Panc1 (cell line): Measurements from ENCODE around the gene MSI2. TPM values are rescaled to one million over a fixed set of nuclear protein-coding genes. Genes with fewer than 3 reads are reported as not detected.

Source experiments
- ATAC-seq: fragments of 200-7000 bp; cut with Tn5 transposase; 2 replicates; pipeline ENCODE4 v1.9.1; 2020; ENCODE audit warnings: mild to moderate bottlenecking, moderate library complexity
- BruUV-seq: library from RNA; stranded (reverse); fragments of 400-500 nt; replicated peaks from 2 replicates; lab custom pipeline; 2021; lab: Mats Ljungman, UMichigan
- CTCF ChIA-PET: fragments of 300-600 bp; sonication (Branson Sonifier 250); formaldehyde crosslinking; loops from one replicate; lab custom pipeline; 2022; ENCODE audit warnings: antibody characterized with exemption; lab: Charles Lee
- POLR2A ChIA-PET: fragments of 300-600 bp; sonication (Branson Sonifier 250); formaldehyde crosslinking; loops from one replicate; lab custom pipeline; 2022; ENCODE audit warnings: antibody characterized with exemption; lab: Charles Lee
- DNase-seq: peaks from one replicate; pipeline ENCODE4 v3.0.0-alpha.2; 2010; ENCODE audit warnings: low read depth, low spot score
- H3K27ac ChIP-seq: 2 replicates; pipeline ENCODE4 v1.5.1; 2011; ENCODE audit warnings: mild to moderate bottlenecking, low read length, inconsistent platforms
- H3K27me3 ChIP-seq: fragments of 200-500 bp; sonication (Bioruptor generic); 2 replicates; pipeline ENCODE4 v1.6.0; 2014; ENCODE audit warnings: low read length, inconsistent platforms; ENCODE audit not compliant: control insufficient read depth, insufficient read depth
- H3K36me3 ChIP-seq: fragments of 200-500 bp; sonication (Bioruptor generic); 2 replicates; pipeline ENCODE4 v1.5.1; 2014; ENCODE audit warnings: inconsistent platforms, mild to moderate bottlenecking, low read length, moderate library complexity; ENCODE audit not compliant: control insufficient read depth, insufficient read depth
- H3K4me1 ChIP-seq: 2 replicates; pipeline ENCODE4 v1.5.1; 2011; ENCODE audit warnings: inconsistent platforms, mild to moderate bottlenecking, low read length, moderate library complexity; ENCODE audit not compliant: control insufficient read depth, insufficient read depth
- H3K4me3 ChIP-seq, 2 experiments: 2 replicates each; pipeline ENCODE4 v1.5.1; 2011 to 2012; ENCODE audit warnings: low read depth in 2 of 2, low read length in 2 of 2, mild to moderate bottlenecking in 2 of 2, inconsistent platforms in 1 of 2, moderate library complexity in 1 of 2
- H3K9me3 ChIP-seq: fragments of 200-500 bp; sonication (Bioruptor generic); 2 replicates; pipeline ENCODE4 v1.5.1; 2014; ENCODE audit warnings: low read depth, mild to moderate bottlenecking, inconsistent platforms, low read length, moderate library complexity; ENCODE audit not compliant: control insufficient read depth, insufficient read depth
- CTCF ChIP-seq: fragments of 450-650 bp; IDR thresholded peaks from 2 replicates; pipeline ENCODE4 v1.5.1; 2017; ENCODE audit warnings: mild to moderate bottlenecking
- POLR2AphosphoS5 ChIP-seq: IDR thresholded peaks from 2 replicates; pipeline ENCODE4 v1.6.1; 2012; ENCODE audit warnings: mild to moderate bottlenecking, low read depth, low read length, moderate library complexity
- REST ChIP-seq, 2 experiments: IDR thresholded peaks; 2 replicates each; pipeline ENCODE4 v1.6.1; 2011 to 2012; ENCODE audit warnings: low read depth in 2 of 2, control low read depth in 1 of 2, low read length in 1 of 2, mild to moderate bottlenecking in 1 of 2, moderate library complexity in 1 of 2; ENCODE audit not compliant: insufficient read depth in 1 of 2
- SIN3A ChIP-seq: IDR thresholded peaks from 2 replicates; pipeline ENCODE4 v1.6.1; 2012; ENCODE audit warnings: low read depth, mild to moderate bottlenecking, low read length, moderate library complexity, borderline replicate concordance; ENCODE audit not compliant: insufficient read depth
- TCF7L2 ChIP-seq: IDR thresholded peaks from 2 replicates; pipeline ENCODE4 v1.6.1; 2011; ENCODE audit warnings: mild to moderate bottlenecking, low read depth, low read length, inconsistent platforms
- in situ Hi-C: cut with HindIII; loops from 2 replicates; pipeline ENCODE4 v1.10.0; 2016; ENCODE audit warnings: low sequenced_read_pairs, low pct_unique_long_range_greater_than_20kb
- intact Hi-C: fragments of 100-400 bp; cut with micrococcal nuclease; formaldehyde crosslinking; loops from one replicate; pipeline ENCODE4 v1.10.0; 2022; ENCODE audit not compliant: unreplicated experiment
- total RNA-seq: library from RNA; stranded (reverse); gene quantifications from one replicate; pipeline ENCODE4 v1.2.1, GENCODE V29; 2021; ENCODE audit not compliant: unreplicated experiment

Gene MSI2
- total RNA-seq, 1 experiment from 2014 or later = 38.5 TPM

GRCh38 chr17:57459286-57459915 lies 203.1 kb downstream of the MSI2 start:
- in situ Hi-C loops = no loop called here
- no peaks in the 10 kb centered on the region for H3K9me3 ChIP-seq
- peak; percentile 73 for DNase-seq
- 0 out of 2 replicates have a peak, but pooled peaks cover 3% of the 10 kb centered on the region for H3K4me1 ChIP-seq
- TF ChIP-seq TCF7L2 = no peak
- no peak for TF ChIP-seq SIN3A
- no peak for TF ChIP-seq REST (IDR thresholded peaks at IDR 0.05; ENCODE audit: insufficient read depth in 1 of 2, low read depth in 2 of 2, low read length in 1 of 2)
- TF ChIP-seq CTCF = no peak
- no peak for TF ChIP-seq POLR2AphosphoS5
- no peak overlapping the region for H3K27ac ChIP-seq
- ATAC-seq = no peak
- no peak overlapping the region for H3K4me3 ChIP-seq
- ChIA-PET POLR2A (no interaction called here), CTCF (no interaction called here)
- intact Hi-C loops = no loop called here
- H3K27me3 ChIP-seq = no peaks in the 10 kb centered on the region
- no peaks in the 10 kb centered on the region for H3K36me3 ChIP-seq
- BruUV-seq = no TSS peak

GRCh38 chr17:57461082-57461481 lies 204.8 kb downstream of the MSI2 start:
- Histone ChIP-seq H3K36me3 (no peaks in the 10 kb centered on the region), H3K4me3 (no peak overlapping the region), H3K27ac (no peak overlapping the region), H3K4me1 (0 out of 2 replicates have a peak, but pooled peaks cover 3% of the 10 kb centered on the region), H3K9me3 (no peaks in the 10 kb centered on the region), H3K27me3 (no peaks in the 10 kb centered on the region)
- ChIA-PET POLR2A (no interaction called here), CTCF (no interaction called here)
- TF ChIP-seq REST (IDR thresholded peaks at IDR 0.05; ENCODE audit: insufficient read depth in 1 of 2, low read depth in 2 of 2, low read length in 1 of 2) = no peak
- DNase-seq = no peak
- intact Hi-C loops = no loop called here
- in situ Hi-C loops = no loop called here
- BruUV-seq = no TSS peak
- ATAC-seq = no peak
